NCI-H2227 treated with DMSO at 0.1 percent for 48 hours (cell line): ENCODE data around the gene TMCO1.
"Not testable (repeated sequence)": the region's sequence is repeated elsewhere in the genome, so short reads cannot be mapped to it uniquely, and the experiment has no call there.

Experiments used
- DNase-seq: peaks from one replicate; lab custom pipeline; 2025; lab: John Stamatoyannopoulos, UW

Gene TMCO1, protein sequence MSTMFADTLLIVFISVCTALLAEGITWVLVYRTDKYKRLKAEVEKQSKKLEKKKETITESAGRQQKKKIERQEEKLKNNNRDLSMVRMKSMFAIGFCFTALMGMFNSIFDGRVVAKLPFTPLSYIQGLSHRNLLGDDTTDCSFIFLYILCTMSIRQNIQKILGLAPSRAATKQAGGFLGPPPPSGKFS

GRCh38 chr1:165768513-165769394 lies at the start of gene TMCO1:
Gene TMCO1, minus strand, starts transcription at chr1:165768868. Its CDS starts 117 bp downstream, at chr1:165768751.
- DNase-seq: peak; percentile 97

- DNase-seq: no peak
Measured at GRCh38 chr1:165816826-165817497, 48.3 kb upstream of the TMCO1 start.

DNA sequence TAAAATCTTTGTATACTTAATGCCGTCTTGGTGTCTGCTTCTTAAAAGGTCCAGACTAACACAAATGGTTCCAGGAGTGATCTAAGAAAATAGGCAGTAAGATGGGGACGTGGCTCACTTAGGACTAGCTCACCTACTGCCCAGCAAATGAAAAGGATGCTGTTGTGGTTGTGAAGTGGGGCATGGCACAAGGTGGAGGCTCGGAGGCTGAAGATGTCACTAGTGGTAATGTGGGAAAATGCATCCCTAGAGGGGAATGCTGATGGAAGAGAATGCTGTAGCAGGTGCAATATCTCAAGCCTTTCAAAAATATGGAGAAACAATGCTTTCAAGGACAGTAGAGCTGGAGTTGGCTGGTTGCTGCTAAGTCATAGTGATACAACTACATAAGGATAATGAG lies 47.5 kb upstream of the TMCO1 start:
- no peak for DNase-seq

DNA sequence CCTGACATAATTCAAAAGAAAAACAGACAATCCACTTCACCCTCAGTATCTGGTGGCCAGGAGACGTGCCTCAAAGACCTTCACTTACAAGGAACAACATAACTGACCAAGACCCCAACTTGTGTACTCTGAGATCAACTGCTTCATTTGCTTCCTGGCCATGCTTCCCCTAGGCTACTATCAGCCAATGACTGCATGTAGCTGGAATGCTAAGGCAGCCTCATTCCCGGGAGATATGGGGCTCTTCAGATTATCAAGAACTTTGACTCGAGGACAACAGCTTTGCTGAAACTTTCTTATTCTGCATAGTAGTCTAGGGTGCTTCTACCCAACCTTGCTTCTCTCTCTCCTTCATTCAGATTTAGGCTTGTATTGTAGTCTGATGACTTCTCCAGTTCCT lies 47.1 kb upstream of the TMCO1 start:
- DNase-seq: no peak

DNA sequence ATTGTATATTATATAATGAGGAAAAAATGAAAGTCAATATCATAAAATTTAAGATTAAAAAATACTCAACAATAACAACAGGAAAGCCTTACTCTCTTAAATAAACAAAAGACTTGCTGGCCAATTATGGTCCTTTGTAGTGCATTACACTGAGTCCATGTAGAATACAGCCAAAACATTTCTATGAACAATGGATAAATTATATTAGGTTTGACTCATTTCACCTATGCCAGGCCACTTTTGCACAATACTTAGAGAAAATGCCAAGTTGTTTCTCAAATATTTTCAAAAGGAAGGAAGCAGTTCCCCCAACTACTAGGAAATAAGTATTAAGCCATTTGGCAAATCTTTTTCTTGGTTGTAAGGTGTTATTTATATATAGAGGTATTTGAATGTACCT lies 38.9 kb upstream of the TMCO1 start:
- DNase-seq: no peak

DNA sequence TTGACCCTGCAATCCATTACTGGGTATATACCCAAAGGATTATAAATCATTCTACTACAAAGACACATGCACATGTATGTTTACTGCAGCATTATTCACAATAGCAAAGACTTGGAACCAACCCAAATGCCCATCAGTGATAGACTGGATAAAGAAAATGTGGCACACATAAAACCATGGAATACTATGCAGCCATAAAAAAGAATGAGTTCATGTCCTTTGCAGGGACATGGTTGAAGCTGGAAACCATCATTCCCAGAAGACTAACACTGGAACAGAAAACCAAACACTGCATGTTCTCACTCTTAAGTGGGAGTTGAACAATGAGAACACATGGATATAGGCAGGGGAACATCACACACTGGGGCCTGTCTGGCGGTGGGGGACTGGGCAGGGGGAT lies 35.8 kb upstream of the TMCO1 start:
- not testable (repeated sequence) for DNase-seq

- no peak for DNase-seq
Measured at GRCh38 chr1:165799387-165799786, 30.7 kb upstream of the TMCO1 start.

DNA sequence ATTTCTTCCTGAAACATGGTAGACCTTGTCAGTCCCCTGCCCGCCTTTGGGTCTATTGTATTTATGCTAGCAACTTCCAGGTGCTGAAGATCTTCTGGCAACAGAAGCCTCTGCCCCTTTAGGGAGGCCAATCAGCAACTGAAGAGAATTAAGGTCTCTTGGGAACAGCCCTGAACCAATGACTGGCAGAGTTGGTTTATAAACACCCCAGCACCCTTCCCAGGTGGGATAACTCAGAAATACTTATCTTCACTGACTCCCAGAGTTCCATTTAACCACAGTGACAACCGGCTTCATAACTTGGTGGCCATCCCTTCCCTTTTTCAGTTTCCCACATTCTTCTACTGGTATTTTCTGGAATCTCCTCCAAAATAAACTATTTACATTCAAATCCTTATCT lies 27.2 kb upstream of the TMCO1 start:
- DNase-seq: no peak

DNA sequence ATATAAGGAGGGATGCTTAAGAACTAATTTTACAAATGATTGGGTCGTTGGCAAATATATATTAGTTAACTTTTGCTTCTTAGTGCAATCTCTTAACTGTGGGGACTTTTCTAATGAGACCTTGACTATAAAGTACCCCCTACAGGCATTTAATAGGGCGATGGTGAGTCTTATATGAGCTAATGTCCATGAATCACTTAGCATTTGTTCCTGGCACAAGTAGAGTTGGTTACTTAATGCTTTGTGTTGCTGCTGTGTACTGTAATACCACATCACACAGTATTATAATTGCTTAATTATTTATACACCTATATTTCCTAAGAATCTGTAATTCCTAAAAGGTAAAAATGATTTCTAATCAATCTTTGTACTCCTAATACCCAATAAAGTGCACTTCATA lies 25.3 kb upstream of the TMCO1 start:
- no peak for DNase-seq

DNA sequence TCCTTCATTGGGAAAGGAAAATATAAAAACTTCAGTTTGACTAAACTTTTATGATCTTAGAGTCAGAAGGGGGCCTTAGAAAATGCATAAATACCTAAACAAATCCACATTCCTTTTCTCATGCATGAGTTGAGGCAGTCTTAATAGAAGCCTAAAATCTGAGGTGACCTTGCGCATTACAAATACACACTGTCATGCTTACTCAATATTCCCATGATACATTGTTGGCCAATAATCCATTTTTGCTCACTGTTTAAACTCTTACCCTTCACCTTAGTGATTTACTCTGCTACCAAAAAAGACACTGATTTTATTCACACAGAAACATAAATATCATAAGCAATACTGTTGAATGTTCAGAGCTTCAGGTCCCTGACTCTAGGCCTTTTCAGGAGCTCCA lies 19.1 kb upstream of the TMCO1 start:
- no peak for DNase-seq

GRCh38 chr1:165783519-165783918 lies 14.9 kb upstream of the TMCO1 start:
- DNase-seq: not testable (repeated sequence)

GRCh38 chr1:165778197-165778596 lies 9.5 kb upstream of the TMCO1 start:
- DNase-seq: not testable (repeated sequence)

DNA sequence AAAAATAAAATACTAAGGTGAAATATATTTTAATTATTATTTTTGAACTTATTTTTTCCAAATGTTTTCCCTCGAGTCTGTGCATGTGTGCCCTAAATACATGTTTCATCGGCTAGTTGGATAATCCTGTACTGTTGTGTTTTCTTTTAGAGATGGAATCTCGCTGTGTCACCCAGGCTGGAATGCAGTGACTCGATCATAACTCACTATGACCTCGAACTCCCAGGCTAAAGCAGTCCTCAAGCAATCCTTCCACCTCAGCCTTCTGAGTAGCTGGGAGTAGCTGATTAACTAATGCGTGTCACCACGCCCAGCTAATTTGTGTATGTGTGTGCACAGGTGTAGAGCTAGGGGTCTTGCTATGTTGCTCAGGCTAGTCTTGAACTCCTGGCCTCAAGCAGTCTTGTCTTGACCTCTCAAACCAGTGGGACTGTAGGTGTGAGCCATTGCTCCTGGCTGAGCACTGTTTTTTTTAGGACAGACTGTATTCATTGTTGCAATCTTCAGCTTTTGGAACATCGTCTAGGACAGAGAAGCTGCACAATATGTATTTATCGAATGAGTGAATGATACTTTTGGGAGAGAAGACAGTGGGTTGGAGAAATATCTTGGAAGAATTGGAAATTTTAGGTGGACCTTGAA lies 4.8 kb upstream of the TMCO1 start:
- no peak for DNase-seq

DNA sequence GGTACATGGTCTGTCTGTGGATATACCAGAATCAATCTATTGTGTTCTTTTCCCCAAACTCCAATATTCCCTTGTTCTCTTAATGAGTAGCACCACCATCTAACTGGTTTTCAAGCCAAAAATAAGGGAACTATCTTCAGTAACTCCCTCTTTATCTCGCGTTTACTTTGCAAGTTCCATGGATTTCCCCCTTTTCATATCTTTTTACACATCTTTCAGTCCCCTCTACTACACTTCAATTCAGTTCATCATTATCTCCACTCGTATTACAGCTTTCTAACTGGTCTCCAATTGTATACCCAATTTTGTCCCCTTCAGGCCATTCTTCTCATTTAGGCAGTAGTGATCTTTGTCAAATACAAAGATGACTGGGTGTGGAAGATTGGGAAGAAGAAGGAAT lies 4.1 kb upstream of the TMCO1 start:
- DNase-seq: no peak

DNA sequence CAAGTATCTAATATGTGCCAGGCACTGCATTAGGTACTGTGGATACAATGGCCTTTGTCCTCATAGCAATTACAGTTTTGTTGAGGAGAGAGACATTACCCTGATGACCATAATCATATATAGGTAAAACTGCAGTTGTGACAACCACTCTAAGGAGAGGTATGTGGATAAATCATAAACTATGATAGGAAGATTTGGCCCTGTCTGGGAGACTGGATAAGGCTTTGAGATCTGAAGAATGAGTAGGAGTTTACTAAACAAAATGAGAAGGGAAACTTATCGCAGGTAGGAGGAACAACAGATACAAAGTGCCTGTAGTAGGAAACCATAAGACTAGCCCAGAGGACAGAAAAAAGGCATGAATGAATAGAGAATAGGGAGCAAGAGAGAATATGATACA lies 4.4 kb downstream of the TMCO1 start:
- DNase-seq: no peak

GRCh38 chr1:165763442-165763841 lies 5.2 kb downstream of the TMCO1 start:
- no peak for DNase-seq

DNA sequence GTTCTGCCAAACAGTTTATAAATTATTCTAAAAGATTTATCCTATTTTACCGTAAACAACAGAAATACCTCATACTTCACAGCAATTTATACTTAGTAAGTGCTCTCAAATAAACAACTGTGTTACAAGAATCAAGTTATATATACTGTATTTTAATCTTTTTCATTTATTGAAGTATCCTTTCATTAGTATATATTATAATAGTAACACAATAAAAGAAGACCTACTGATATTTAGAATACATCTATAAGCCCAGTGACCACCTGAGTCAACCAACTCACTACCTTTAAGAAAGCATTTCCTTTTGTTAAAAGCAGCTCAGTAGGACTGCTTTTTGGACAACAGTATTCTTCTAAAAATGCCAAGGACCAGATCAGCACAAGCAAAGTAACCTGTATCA lies 5.9 kb downstream of the TMCO1 start:
- DNase-seq: no peak

DNA sequence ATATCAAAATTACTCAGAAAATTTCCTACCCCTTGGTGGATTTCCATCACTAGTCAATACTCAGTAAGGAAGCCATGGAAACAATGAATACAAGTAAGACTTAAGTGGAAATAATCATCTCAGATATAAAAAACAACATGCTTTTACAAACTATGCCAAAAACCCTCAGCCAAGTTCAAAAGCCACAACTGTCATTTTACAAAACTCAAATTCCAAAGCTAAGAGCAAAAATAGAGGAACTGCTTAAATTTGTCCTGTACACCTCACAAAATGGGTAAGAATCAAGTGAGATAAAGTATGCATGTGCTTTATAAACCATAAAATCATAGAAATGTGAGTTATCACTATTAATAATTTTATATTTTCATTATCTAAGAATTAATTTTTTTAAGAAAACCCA lies 9.6 kb downstream of the TMCO1 start:
- no peak for DNase-seq

GRCh38 chr1:165755393-165756010 lies 13.2 kb downstream of the TMCO1 start:
- no peak for DNase-seq

- DNase-seq: no peak
Measured at GRCh38 chr1:165753934-165754333, 14.7 kb downstream of the TMCO1 start.

- no peak for DNase-seq
Measured at GRCh38 chr1:165748550-165748949, 20.1 kb downstream of the TMCO1 start.
